Upper lobe of left lung (tissue), 6 donors: ENCODE measurements around the gene ZNF273. TPM values are rescaled to one million over a fixed set of nuclear protein-coding genes. Genes with fewer than 3 reads are reported as not detected.

Experiments used
- ATAC-seq, 2 donors: fragments of 200-7000 bp; cut with Tn5 transposase; one replicate each; pipeline ENCODE4 v1.9.1; 2022; ENCODE audit warnings: mild to moderate bottlenecking in 2 of 2, moderate library complexity in 2 of 2; ENCODE audit not compliant: low FRiP score in 2 of 2
- DNase-seq, 2 donors: peaks; one replicate each; pipeline ENCODE4 v3.0.0-alpha.2; 2019 to 2020
- H3K27ac ChIP-seq, 4 donors: fragments of 200-600 bp; sonication (generic); one replicate each; pipeline ENCODE4 v1.5.1; 2016 to 2019
- H3K27me3 ChIP-seq, 4 donors: fragments of 200-600 bp; sonication (generic); one replicate each; pipeline ENCODE4 v1.5.1; 2017 to 2019
- H3K36me3 ChIP-seq, 4 donors: fragments of 200-600 bp; sonication (generic); one replicate each; pipeline ENCODE4 v1.5.1; 2016 to 2019
- H3K4me1 ChIP-seq, 4 donors: fragments of 200-600 bp; sonication (generic); one replicate each; pipeline ENCODE4 v1.5.1; 2018 to 2019
- H3K4me3 ChIP-seq, 4 donors: fragments of 200-600 bp; sonication (generic); one replicate each; pipeline ENCODE4 v1.5.1; 2017 to 2019; ENCODE audit warnings: mild to moderate bottlenecking in 2 of 4, moderate library complexity in 1 of 4
- H3K9me3 ChIP-seq, 4 donors: fragments of 200-600 bp; sonication (generic); one replicate each; pipeline ENCODE4 v1.5.1; 2018 to 2019
- CTCF ChIP-seq, 6 experiments: fragments of 450-650 bp in 4 of 6; fragments of 200-600 bp in 2 of 6; sonication (generic) in 2 of 6; IDR thresholded peaks; one replicate each; pipeline ENCODE4 v1.5.1; 2016 to 2019; ENCODE audit warnings: antibody characterized with exemption in 6 of 6
- EP300 ChIP-seq, 4 donors: sonication (generic); formaldehyde crosslinking; IDR thresholded peaks; one replicate each; pipeline ENCODE4 v1.5.1; 2017; ENCODE audit warnings: antibody characterized with exemption in 4 of 4, control low read depth in 2 of 4
- POLR2A ChIP-seq, 4 donors: fragments of 450-650 bp; IDR thresholded peaks; one replicate each; pipeline ENCODE4 v1.5.1; 2016 to 2017; ENCODE audit warnings: antibody characterized with exemption in 4 of 4, mild to moderate bottlenecking in 2 of 4
- POLR2AphosphoS5 ChIP-seq, 2 donors: sonication (generic); formaldehyde crosslinking; IDR thresholded peaks; one replicate each; pipeline ENCODE4 v1.5.1; 2017; ENCODE audit warnings: antibody characterized with exemption in 2 of 2
- WGBS, 2 donors: methylation state at CpG; one replicate each; pipeline ENCODE4 v1.1.5; 2017 to 2018; 5-methylcytosine and 5-hydroxymethylcytosine counted together
- total RNA-seq, 6 donors: library from RNA; depleted of rRNA in 4 of 6; stranded (reverse); fragments of >200 nt in 4 of 6; gene quantifications; one replicate each; pipeline versions ENCODE4 v1.1.0 to v1.2.1, GENCODE V29; 2016 to 2021
- donor health status: DM: no; HTN: no; CAD: no; lungs with moderate emphysema.
- donor health status: DM: no; HTN: yes; CAD: no; lungs with severe emphysema.

ZNF273 gene
- total RNA-seq, 6 donors from 2014 or later: 3.2 to 29.6 (median 7.6) TPM

DNA sequence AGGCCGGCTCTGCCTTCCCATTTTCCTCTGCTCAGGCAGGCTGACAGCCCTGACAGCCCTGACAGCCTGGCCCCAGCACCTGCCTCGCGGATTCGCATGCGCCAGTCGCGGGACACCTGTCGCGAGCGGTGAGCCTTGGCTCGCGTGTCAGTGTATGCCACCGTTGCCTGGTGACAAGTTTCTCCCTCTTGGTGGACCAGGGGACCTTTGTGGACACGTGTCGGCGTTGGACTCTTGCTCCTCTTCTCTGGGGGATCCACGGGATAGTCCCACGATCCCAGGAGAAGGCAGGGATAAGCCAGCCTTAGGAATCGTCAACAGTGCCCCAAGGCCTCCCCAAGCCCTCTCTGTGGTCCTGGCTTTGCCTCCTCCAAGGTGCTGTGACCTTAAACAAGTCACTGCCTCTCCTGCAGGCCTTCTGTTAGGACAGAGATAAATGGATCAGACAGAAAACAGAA is 18.1 kb upstream of the ZNF273 start:
- no peaks in the 10 kb centered on the region for H3K36me3 ChIP-seq
- no peak overlapping the region for H3K4me3 ChIP-seq
- WGBS, 2 donors: 88 to 90% methylated on average over 16 to 19 of the region's 19 CpGs
- H3K27me3 ChIP-seq: peaks cover 0 to 4% (median 0%) of the 10 kb centered on the region in 4 donors
- DNase-seq (peak in 1 of 2 donors; percentile 67), ATAC-seq (no peak)
- no peak overlapping the region for H3K27ac ChIP-seq
- no peaks in the 10 kb centered on the region for H3K9me3 ChIP-seq
- H3K4me1 ChIP-seq: peaks cover 18 to 39% (median 22%) of the 10 kb centered on the region in 4 donors
- TF ChIP-seq EP300 (IDR thresholded peaks at IDR 0.05) (no peak), POLR2A (IDR thresholded peaks at IDR 0.05) (no peak), CTCF (IDR thresholded peaks at IDR 0.05) (no peak), POLR2AphosphoS5 (IDR thresholded peaks at IDR 0.05) (no peak)

- Histone ChIP-seq H3K27ac (no peak overlapping the region), H3K4me3 (no peak overlapping the region), H3K27me3 (peaks cover 0 to 4% (median 0%) of the 10 kb centered on the region in 4 donors), H3K36me3 (no peaks in the 10 kb centered on the region), H3K9me3 (no peaks in the 10 kb centered on the region), H3K4me1 (peaks cover 18 to 39% (median 22%) of the 10 kb centered on the region in 4 donors)
- DNase-seq (no peak), ATAC-seq (no peak)
- TF ChIP-seq CTCF (IDR thresholded peaks at IDR 0.05) (no peak), EP300 (IDR thresholded peaks at IDR 0.05) (no peak), POLR2A (IDR thresholded peaks at IDR 0.05) (no peak), POLR2AphosphoS5 (IDR thresholded peaks at IDR 0.05) (no peak)
- 86 to 99% methylated on average over 5 of the region's 5 CpGs for WGBS, 2 donors
Measured at GRCh38 chr7:64885520-64886240, 17.4 kb upstream of the ZNF273 start.

GRCh38 chr7:64886956-64887545 is 16.0 kb upstream of the ZNF273 start:
- H3K4me3 ChIP-seq: no peak overlapping the region
- no peak for DNase-seq
- H3K9me3 ChIP-seq: no peaks in the 10 kb centered on the region
- 76 to 89% methylated on average over 3 to 4 of the region's 4 CpGs for WGBS, 2 donors
- no peak for TF ChIP-seq POLR2AphosphoS5 (IDR thresholded peaks at IDR 0.05)
- no peak for TF ChIP-seq POLR2A (IDR thresholded peaks at IDR 0.05)
- no peak for TF ChIP-seq CTCF (IDR thresholded peaks at IDR 0.05)
- no peak for TF ChIP-seq EP300 (IDR thresholded peaks at IDR 0.05)
- H3K27ac ChIP-seq: no peak overlapping the region
- no peaks in the 10 kb centered on the region for H3K36me3 ChIP-seq
- no peak for ATAC-seq
- H3K27me3 ChIP-seq: peaks cover 0 to 4% (median 0%) of the 10 kb centered on the region in 4 donors
- peaks cover 18 to 35% (median 22%) of the 10 kb centered on the region in 4 donors for H3K4me1 ChIP-seq

- DNase-seq: peak; percentile 33 to 71
- peak; percentile 51 to 55 for ATAC-seq
- Histone ChIP-seq H3K4me1 (peaks cover 18 to 26% (median 20%) of the 10 kb centered on the region in 4 donors), H3K9me3 (no peaks in the 10 kb centered on the region), H3K27ac (no peak overlapping the region), H3K36me3 (no peaks in the 10 kb centered on the region), H3K4me3 (peak overlapping the region in 3 of 4 donors; percentile 55 to 62 (median 58)), H3K27me3 (peaks cover 0 to 4% (median 0%) of the 10 kb centered on the region in 4 donors)
- peak in 5 of 6 experiments; percentile 29 to 67 (median 43) for TF ChIP-seq CTCF (IDR thresholded peaks at IDR 0.05)
- TF ChIP-seq EP300 (IDR thresholded peaks at IDR 0.05): no peak
- TF ChIP-seq POLR2A (IDR thresholded peaks at IDR 0.05): no peak
- peak in 1 of 2 donors; percentile 3 for TF ChIP-seq POLR2AphosphoS5 (IDR thresholded peaks at IDR 0.05)
- WGBS, 2 donors: 19 to 28% methylated on average over 12 of the region's 13 CpGs
Measured at GRCh38 chr7:64887756-64888508, 15.1 kb upstream of the ZNF273 start.
